ENCODE results near the gene SCARB1. TPM values are rescaled to one million over a fixed set of nuclear protein-coding genes. Genes with fewer than 3 reads are reported as not detected.

Gene SCARB1
- total RNA-seq, 4 donors from 2014 or later, result 33.7 to 252 (median 43.6) TPM

- TF ChIP-seq EP300 (IDR thresholded peaks at IDR 0.05; ENCODE audit: low read depth), result no peak
- no peak for TF ChIP-seq CTCF (IDR thresholded peaks at IDR 0.05)
- TF ChIP-seq POLR2A (IDR thresholded peaks at IDR 0.05), result no peak
- TF ChIP-seq POLR2AphosphoS5 (IDR thresholded peaks at IDR 0.05), result no peak
- H3K27me3 ChIP-seq, result no peaks in the 10 kb centered on the region
- peak overlapping the region; percentile 57 to 89 (median 70) for H3K4me3 ChIP-seq
- H3K9me3 ChIP-seq, result no peaks in the 10 kb centered on the region
- H3K4me1 ChIP-seq, result peaks cover 3 to 34% (median 14%) of the 10 kb centered on the region in 4 donors
- 13 to 40% methylated on average over 1 to 19 of the region's 22 CpGs for whole genome bisulfite sequencing, 2 donors (ENCODE audit: low coverage in 1 of 2)
- intact Hi-C loops (cut with DNase I; ENCODE audit: low total_unique reads) (no loop called here), in situ Hi-C loops (cut with MboI; ENCODE audit: low pct_ligation_motif_present in 1 of 4, low pct_unique_long_range_greater_than_20kb in 1 of 4, low sequenced_read_pairs in 3 of 4) (no loop called here)
- DNase-seq, result peak; percentile 37
- peak overlapping the region; percentile 66 to 82 (median 74) for H3K27ac ChIP-seq
- H3K36me3 ChIP-seq, result no peaks in the 10 kb centered on the region
These were observed 772 bp downstream of the SCARB1 start for GRCh38 chr12:124862768-124863415.

GRCh38 chr12:124861898-124862676 is 1.6 kb downstream of the SCARB1 start:
- 71 to 74% methylated on average over 4 to 8 of the region's 8 CpGs for WGBS, 2 donors (ENCODE audit: low coverage in 1 of 2)
- H3K36me3 ChIP-seq, result no peaks in the 10 kb centered on the region
- in situ Hi-C loops (cut with MboI; ENCODE audit: low pct_ligation_motif_present in 1 of 4, low pct_unique_long_range_greater_than_20kb in 1 of 4, low sequenced_read_pairs in 3 of 4) (no loop called here), intact Hi-C loops (cut with DNase I; ENCODE audit: low total_unique reads) (no loop called here)
- H3K9me3 ChIP-seq, result no peaks in the 10 kb centered on the region
- peaks cover 3 to 28% (median 14%) of the 10 kb centered on the region in 4 donors for H3K4me1 ChIP-seq
- no peak for DNase-seq
- TF ChIP-seq CTCF (IDR thresholded peaks at IDR 0.05) (no peak), POLR2A (IDR thresholded peaks at IDR 0.05) (no peak), EP300 (IDR thresholded peaks at IDR 0.05; ENCODE audit: low read depth) (no peak), POLR2AphosphoS5 (IDR thresholded peaks at IDR 0.05) (no peak)
- H3K4me3 ChIP-seq, result peak overlapping the region in 1 of 4 donors; percentile 89
- no peak overlapping the region for H3K27ac ChIP-seq
- no peaks in the 10 kb centered on the region for H3K27me3 ChIP-seq

- intact Hi-C loops (cut with DNase I; ENCODE audit: low total_unique reads), result no loop called here
- in situ Hi-C loops (cut with MboI; ENCODE audit: low pct_ligation_motif_present in 1 of 4, low pct_unique_long_range_greater_than_20kb in 1 of 4, low sequenced_read_pairs in 3 of 4), result no loop called here
- Histone ChIP-seq H3K4me3 (no peak overlapping the region), H3K27ac (no peak overlapping the region), H3K27me3 (no peaks in the 10 kb centered on the region), H3K9me3 (no peaks in the 10 kb centered on the region), H3K4me1 (peaks cover 5 to 32% (median 16%) of the 10 kb centered on the region in 4 donors), H3K36me3 (no peaks in the 10 kb centered on the region)
- TF ChIP-seq POLR2AphosphoS5 (IDR thresholded peaks at IDR 0.05) (no peak), EP300 (IDR thresholded peaks at IDR 0.05; ENCODE audit: low read depth) (no peak)
- 47 to 60% methylated on average over 1 to 9 of the region's 9 CpGs for WGBS, 2 donors (ENCODE audit: low coverage in 1 of 2)
- peak; percentile 38 for DNase-seq
These were observed 2.2 kb downstream of the SCARB1 start for GRCh38 chr12:124861492-124861891.

GRCh38 chr12:124857921-124858461 is 5.7 kb downstream of the SCARB1 start:
- Histone ChIP-seq H3K27ac (no peak overlapping the region), H3K27me3 (no peaks in the 10 kb centered on the region), H3K4me3 (no peak overlapping the region), H3K9me3 (no peaks in the 10 kb centered on the region), H3K36me3 (no peaks in the 10 kb centered on the region), H3K4me1 (peaks cover 6 to 37% (median 11%) of the 10 kb centered on the region in 4 donors)
- in situ Hi-C loops (cut with MboI; ENCODE audit: low pct_ligation_motif_present in 1 of 4, low pct_unique_long_range_greater_than_20kb in 1 of 4, low sequenced_read_pairs in 3 of 4), result no loop called here
- intact Hi-C loops (cut with DNase I; ENCODE audit: low total_unique reads), result no loop called here
- DNase-seq, result no peak
- 64 to 86% methylated on average over 3 to 11 of the region's 11 CpGs for WGBS, 2 donors (ENCODE audit: low coverage in 1 of 2)
- TF ChIP-seq CTCF (IDR thresholded peaks at IDR 0.05), result no peak
- no peak for TF ChIP-seq POLR2AphosphoS5 (IDR thresholded peaks at IDR 0.05)
- no peak for TF ChIP-seq POLR2A (IDR thresholded peaks at IDR 0.05)
- TF ChIP-seq EP300 (IDR thresholded peaks at IDR 0.05; ENCODE audit: low read depth), result no peak
